ENCODE measurements around the gene ANAPC5.

- TF ChIP-seq CTCF (IDR thresholded peaks at IDR 0.05) (no peak), ZFX (IDR thresholded peaks at IDR 0.05; ENCODE audit: borderline replicate concordance) (no peak)
These were observed 93.1 kb downstream of the ANAPC5 start for GRCh38 chr12:121259074-121259473.
